GM21723 (cell line): Measurements from ENCODE around the gene EMC8.

Experiments used
- ATAC-seq: cut with Tn5 transposase; IDR thresholded peaks from one replicate; pipeline ENCODE4 v1.9.1; 2021; ENCODE audit warnings: mild to moderate bottlenecking, moderate library complexity; ENCODE audit not compliant: unreplicated experiment

Gene EMC8

DNA sequence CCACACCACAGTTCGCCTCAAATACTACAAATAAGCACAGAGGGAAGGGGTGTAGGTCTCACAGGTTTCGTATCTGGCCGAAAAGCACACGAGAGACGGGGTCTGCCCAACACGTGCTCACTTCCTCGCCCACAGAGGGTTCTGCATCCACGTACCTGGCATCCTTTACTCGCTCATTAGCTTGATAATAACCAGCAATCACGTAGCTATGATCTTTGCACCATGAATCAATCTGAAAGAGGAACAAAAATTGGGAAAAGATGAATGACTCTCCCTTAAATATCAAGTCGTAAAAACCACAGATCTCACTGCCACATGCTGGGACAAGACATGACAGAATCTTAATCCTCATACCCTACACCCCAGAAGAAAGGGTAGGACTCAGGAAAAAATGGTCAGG is 10.5 kb downstream of the EMC8 start:
- no peak for ATAC-seq

DNA sequence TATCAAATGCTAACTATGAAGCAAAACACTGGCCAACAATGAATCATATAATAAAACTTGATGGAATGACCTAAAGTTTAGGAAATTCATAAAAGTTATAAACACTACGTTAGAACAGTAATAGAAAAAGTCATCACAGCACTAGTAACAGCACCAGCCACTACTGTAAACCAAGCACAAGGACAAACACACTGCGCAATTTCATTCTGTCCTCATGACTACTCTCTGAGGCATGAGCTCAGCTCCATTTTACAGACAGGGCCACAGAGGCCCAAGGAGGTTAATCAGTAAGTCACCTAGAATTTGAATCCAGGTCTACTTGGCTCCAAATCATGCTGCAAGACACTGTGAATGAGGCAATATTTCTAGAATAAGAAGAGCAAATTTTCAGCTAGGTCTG is 13.4 kb downstream of the EMC8 start:
- no peak for ATAC-seq

DNA sequence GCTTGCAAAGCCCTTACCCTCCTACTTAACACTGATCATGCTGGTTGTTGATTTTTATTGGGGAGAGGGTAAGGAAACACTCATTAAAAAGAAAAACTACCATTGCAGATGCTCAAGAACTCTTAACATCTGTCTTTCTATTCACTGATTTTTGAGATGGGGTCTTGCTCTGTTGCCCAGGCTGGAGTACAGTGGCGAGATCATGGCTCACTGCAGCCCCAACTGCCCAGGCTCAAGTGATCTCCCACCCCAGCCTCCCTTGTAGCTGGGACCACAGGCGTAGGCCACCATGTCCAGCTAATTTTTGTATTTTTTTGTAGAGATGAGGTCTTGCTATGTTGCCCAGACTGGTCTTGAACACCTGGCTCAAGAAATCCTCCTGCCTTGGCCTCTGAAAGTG is 14.5 kb downstream of the EMC8 start:
- no peak for ATAC-seq

DNA sequence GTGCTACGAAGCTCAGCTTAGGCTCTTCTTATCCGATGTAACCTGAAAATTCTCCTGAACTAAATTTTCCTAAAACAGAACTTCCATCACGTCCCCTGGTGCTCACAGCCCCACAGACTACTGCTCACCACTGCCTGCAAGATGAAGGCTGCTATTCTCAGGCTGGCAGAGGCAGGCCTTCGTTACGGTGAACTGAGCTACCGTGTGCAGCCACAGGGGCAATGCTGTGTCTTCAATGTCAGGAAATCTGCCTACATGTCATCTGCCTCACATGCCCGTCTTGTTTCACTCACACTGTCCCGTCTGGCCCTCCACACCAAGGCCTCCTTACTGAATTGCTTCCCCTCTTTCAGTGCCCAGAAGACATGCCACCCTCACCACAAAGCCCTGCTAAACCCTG is 15.9 kb downstream of the EMC8 start:
- ATAC-seq: no peak

DNA sequence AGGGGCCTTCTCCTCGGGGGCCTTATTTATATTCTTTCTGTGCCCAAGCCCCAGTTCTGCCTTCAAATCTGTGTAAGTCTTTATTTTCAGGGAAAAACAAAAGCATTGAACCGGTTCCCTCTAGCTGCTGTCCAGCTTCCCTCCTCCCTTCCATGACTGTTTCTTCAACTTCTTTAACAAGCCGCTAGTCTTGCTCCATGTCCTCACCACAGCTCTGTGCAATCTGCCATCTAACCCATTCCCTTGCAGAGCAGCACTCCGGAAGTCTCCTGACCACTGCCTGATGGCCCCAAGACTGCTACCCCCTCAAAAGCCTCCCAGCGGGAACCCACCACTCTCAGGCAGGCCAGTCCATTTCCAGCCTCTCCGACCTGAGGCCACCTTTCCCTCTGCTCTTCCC is 16.9 kb downstream of the EMC8 start:
- ATAC-seq: no peak

DNA sequence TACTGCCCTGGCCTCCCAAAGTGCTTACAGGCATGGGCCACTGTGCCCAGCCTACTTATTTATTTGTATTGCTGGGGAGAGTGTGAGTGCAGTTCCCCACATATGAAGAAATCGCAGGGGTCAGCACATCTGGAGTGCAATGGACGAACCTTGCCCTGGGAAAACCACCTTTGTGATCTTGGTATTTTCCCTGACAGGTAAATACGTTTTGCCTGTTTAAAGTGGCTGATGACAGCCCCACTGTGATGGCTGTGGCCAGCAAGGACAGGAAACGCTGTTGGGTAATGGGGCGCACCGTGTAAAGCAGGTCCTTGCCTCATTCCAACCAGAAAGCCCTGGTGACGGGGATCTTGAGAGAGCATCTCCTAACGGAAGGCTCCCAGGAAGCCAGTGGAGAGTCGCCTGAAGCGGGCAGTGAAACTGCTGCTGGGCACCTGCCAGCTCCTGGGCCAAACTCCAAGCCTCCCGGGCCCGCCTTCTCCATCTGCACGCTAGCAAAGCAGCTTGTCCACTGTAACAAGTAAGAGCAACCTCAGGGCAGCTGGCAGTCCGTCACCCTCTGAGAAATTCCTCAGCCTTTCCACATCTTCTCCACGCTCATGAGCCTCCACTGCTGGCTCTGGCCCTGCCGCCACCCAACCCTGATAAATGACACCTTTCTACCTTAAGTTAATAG is 17.5 kb downstream of the EMC8 start:
- no peak for ATAC-seq

DNA sequence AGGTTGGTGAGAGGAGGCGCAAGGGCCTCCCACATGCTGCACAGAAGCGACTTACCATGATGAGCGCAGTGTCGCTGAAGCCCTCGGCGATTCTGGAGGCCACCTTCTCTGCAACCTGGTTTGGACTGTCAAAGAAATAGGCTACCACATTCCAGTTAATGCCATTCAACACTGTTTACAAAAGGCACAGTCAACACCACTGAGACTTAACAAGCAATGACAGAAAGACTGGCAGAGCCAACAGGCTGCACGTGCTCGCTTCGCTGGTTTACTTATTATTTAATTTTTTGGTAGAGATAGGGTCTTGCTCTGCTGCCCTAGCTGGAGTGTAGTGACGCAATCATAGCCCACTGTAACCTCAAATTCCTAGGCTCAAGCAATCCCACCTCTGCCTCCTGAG is 18.2 kb downstream of the EMC8 start:
- ATAC-seq: no peak

DNA sequence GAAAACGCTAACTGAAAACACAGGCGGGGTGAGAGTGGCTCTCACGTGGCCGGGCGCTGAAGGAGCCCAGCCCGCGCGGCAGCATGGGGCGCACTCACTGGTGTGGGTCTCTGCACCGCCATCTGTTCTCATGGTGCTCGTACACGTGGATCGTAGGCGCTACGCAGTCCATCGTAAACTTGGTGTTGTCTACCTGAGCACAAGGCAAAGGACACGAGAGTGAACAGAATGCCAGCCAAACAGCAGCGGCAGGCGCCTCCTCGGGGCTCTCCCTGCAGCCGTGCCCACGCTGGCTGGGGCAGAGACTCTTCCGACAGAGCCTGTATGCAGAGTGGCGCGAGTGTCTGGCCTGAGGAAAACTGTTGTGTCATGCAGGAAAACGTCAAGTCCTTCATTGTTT is 19.1 kb downstream of the EMC8 start:
- no peak for ATAC-seq

DNA sequence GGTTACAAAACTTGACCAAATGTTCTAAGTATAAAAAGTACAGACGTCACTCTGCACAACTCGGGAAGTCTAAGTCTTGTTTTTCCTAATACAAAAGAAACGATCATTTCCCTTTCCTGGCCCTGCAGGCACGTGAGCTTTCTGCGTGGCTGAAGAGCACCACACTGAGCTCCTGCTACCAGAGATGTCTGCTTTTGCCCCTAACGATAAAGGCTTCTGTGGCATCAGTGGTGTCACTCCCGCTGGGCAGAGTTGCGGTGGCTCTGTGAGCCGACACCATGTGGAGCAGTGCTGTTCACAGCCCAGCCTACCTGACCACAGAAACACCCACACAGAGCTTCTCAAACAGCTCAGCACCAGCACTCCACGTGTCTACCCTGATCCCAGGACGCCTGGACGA is 20.5 kb downstream of the EMC8 start:
- no peak for ATAC-seq

DNA sequence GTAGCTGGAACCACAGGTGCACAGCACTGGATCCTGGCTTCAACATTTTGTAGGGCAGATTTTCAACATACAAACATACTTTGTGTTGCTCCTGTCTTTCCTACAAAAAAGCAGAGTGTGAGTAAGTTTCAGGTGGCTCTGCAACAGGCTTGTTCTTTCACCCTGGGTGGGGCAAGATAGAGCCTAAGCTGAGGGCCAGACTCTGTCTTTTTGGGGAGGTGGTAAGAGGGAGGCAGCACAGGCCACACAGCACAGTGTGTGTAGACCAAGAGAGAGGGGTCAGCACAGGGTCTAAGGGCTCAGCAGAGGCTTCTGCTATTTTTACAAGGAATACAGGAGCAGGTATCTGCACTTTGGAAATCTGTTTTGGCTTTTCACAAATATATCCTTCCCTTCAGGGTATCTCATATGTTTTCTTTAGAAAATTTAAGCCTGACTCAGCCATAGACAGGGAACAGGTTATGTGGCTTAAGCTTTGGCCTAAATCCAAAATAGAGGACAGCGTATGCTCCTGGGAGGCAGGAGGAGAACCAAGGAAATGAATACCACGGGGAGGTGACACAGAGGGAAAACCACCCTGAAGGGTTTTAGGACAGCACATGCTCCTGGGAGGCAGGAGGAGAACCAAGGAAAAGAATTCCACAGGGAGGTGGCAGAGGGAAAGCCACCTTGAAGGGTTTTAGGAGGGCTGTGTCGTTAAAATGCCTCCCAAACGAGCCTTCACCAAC is 21.6 kb downstream of the EMC8 start:
- no peak for ATAC-seq

DNA sequence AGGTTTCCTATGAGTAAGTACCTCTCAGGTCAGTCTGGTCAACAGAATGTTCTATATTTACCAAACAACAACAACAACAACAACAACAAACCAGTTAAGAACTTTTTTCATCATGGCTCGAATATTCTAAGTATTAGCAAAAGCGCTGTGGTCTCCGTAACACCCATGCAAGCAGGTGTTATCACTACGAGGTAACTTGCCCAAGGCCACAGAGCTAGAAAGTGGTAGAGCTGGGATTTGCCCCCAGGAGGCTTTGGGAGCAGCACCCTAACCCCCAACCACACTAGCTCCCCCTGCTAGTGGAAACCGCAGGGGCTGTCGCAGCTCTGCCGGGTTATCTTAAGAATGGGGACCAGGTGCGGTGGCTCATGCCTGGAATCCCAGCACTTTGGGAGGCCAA is 24.5 kb downstream of the EMC8 start:
- no peak for ATAC-seq

DNA sequence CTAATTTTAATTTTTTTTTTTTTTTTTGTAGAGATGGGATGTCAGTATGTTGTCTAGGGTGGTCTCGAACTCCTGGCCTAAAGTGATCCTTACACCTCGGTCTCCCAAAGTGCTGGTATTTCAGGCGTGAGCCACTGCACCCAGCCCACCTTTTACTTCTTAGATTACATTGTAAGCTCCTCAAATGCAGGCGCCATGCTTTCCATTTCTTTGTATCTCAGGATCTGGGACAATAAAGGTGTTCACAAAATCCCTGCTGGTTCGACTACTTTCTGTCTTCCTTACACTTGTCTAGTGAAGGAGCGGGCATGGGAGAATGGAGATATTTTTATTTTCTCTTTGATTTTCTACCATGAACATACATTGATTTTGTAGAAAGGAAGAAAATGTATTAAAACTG is 25.2 kb downstream of the EMC8 start:
- no peak for ATAC-seq

DNA sequence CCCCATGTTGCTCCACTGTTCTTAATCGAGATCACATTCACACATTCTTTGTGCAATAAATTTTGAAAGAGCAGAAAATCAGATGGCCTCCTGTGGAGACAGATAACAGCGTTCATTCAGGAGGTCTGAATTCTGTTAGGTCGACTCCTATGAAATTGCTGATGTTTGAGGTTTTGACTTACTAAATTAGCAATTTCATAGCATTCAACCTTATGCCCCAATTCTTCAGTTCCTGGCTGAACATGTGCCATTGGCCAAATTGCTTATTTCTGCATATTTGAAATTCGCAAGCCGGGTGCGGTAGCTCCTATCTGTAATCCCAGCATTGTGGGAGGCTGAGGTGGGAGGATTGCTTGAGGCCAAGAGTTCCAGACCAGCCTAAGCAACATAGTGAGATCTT is 26.3 kb downstream of the EMC8 start:
- no peak for ATAC-seq

DNA sequence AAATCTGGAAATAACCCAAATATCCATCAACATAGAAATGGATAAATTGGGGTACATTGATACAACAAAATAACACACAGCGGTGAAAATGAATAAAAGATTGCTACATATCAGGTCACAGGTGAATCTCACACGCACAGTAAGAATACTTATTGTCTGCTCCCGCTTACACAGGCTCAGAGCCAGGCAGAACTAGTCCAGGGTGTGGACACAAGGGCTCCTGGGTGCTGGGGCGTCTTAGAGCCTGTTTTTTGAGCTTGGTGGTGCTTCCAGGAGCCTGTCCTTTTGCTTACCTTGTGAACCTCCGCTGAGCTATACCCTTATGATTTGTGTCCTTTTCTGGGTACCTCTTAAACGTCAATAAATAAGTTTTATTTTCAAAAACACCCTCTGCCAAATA is 28.6 kb downstream of the EMC8 start:
- ATAC-seq: no peak

DNA sequence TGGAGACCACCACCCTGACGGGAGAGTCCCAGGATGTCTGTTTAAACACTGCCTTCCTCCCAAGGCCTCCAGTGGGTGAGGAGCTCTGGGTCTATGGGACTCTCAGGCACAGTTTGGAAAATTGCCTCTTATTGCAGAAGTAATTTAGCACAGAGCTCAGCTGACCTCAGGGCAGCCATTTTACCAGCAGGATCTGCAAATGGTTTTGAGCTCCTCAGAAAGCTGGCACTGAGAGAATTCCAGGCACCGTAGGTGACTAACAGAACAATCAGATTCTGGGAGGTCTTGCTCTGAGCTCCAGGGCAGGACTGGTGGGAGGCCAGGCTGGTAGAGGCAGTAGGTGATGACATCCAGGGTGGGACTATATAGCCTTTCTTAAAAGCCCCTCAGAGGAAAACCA is 31.1 kb downstream of the EMC8 start:
- no peak for ATAC-seq

DNA sequence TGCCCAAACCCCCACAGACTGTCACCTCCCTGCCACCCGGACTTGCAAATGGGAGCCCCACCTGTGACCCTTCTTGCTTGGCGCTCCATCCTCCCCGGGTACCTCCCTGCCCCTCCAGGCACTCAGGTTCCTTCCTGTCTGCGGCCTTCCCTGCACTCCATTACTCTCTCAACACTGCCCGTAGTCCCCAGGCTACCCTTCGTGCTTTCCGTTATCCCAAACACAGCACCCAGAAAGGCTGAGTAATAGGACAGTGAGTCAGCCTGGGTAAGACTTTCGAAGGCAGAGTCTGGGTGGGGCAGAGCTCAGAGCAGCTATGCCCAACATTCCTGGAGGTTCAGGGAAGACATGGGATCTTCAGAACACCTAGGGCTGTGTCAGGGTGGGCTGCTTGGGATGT is 31.8 kb downstream of the EMC8 start:
- no peak for ATAC-seq

DNA sequence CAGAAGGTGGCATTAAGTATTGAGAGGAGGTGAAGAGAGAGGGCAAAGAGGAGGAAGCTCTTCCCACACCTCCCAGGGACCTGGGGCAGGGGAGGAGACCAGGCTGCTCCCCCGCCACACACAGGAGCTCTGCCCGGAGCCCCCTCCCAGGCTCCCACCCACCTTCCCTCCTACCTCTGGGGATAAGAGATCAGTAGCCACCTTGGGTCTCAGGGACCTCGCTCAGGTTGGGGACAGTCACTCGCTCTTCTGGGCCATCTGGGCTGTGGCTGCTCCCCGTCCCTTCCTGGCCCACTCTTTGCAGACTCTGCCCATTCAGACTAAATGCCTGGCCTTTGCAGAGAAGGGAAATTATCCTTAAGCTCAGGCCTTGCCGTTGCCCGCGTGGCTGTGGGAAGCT is 33.6 kb downstream of the EMC8 start:
- ATAC-seq: no peak

DNA sequence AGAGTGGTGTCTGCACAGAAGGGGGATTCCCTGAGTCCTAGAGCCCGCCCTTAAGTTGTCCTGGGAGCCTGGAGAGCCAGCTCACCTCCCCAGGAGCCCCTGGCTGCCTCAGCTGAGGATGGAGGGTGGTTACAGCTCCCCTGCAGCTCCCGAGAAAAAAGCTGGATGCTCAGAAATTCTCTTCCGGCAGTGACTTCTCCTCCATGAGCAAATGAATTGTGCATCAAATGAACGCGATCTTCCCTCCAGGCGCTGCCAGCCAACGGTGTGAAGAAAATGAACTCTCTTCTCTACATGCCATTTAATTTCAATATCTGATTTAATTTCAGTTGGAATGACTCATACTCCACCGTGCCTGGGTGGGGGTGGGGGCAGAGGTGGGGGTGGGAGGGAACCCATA is 34.1 kb downstream of the EMC8 start:
- no peak for ATAC-seq

DNA sequence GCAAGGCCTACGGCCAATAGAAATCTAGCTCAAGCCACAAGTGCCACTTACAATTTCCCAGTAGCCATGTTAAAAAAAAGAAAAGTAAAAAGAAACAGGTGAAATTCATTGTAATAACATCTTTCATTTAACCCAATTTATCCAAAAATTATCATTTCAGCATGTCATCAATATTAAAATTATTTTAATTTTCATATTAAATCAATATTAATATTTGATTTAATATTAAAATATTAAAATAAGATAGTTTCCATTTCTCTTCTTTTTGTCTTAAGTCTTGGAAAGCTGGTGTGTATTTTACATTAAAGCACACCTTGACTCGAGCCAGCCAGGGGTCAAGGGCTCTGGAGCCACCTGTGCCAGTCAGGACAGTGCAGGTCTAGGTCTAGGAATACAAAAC is 35.7 kb downstream of the EMC8 start:
- no peak for ATAC-seq

DNA sequence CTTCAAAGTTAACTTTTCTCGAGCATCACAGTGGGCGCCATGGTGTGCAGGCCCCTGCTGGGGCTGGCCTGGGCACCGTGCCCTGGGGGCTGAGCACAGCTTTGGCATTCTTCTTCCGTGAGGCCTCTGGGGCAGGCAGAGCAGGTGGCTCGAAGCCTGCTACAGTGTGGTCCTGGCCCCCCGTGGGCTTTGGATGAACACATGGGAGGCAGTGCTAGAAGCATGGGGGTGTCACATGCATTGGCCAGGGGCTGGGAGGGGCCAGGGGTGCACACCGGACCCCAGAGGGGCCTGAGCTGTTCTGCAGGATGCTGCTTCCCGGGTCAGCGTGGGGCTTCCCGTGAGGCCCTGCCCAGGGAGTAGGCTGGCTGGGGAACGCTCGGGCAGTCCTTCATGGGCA is 36.4 kb downstream of the EMC8 start:
- no peak for ATAC-seq

DNA sequence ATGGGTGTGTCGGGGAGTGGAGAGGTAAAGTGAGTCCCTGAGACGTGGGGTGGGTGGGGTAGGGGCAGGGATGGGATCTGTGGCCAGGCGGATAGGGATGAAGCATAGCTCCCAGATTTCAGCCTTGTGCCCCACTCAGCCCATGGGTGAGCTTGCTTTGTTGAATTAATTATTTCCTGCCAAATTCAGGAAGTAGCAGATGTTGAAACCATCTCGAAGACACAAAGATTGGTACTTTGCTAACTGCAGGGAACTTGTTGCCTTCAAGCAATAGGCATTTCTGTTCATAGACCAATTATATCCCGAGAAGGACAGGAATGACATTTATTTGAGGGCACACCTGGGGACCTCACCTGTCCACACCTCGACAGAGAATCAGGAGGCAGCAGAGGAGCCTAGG is 37.5 kb downstream of the EMC8 start:
- no peak for ATAC-seq

DNA sequence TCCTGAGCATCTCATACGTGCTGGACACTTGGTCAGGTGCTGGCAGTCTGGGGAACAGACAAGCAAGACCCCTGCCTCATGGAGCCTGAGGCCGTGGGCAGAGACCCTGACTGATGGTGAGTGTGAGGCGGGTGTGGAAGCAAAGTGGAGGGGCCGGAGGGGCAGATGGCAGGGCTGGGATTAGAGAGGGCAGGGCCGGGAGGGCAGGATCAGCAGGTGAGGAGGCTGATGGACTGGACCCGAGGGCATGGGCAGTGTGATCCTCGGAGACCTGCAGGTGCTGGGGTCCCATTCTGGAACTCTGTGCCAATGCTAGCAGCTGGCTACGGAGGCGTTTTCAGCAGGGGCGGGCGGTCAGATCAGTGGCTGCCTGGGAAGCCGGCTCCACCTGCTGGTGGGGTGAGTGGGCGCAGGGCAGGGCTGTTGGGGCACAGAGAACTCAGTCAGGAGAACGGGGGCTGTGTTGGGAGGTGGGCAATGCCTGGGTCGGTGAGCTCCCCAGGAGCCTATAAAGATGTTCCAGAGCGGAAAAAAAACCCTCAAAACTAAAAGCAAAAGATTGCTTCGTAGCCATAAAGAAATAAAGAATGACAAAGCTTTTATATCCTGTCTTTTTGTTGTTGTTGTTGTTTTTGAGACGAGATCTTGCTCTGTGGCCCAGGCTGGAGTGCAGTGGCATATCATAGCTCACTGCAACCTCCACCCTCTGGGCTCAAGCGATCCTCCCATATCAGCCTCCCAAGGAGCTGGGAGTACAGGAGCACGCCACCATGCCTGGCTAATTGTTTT is 39.5 kb downstream of the EMC8 start:
- ATAC-seq: no peak
